HCT116 (cell line): ENCODE results near the gene TNS3.

Experiments used
- EZH2phosphoT487 ChIP-seq: fragments of 200-600 bp; IDR thresholded peaks from 2 replicates; pipeline ENCODE4 v1.6.1; 2018; ENCODE audit warnings: antibody characterized with exemption, borderline replicate concordance
- POLR2A ChIP-seq: IDR thresholded peaks from 2 replicates; pipeline ENCODE4 v1.7.0; 2011; ENCODE audit warnings: borderline replicate concordance; ENCODE audit not compliant: insufficient read depth, insufficient read length; ENCODE audit errors: extremely low read depth
- SIN3A ChIP-seq: IDR thresholded peaks from 2 replicates; pipeline ENCODE4 v1.6.1; 2012; ENCODE audit warnings: low read depth
- YY1 ChIP-seq: IDR thresholded peaks from 2 replicates; pipeline ENCODE4 v1.6.1; 2011; ENCODE audit warnings: low read length, low read depth, moderate library complexity, mild to moderate bottlenecking; ENCODE audit not compliant: insufficient replicate concordance; ENCODE audit errors: extremely low read depth
- TF ChIP-seq, protein P1 (sequence below), 3 experiments: fragments of 200-600 bp in 1 of 3; sonication (generic) in 1 of 3; IDR thresholded peaks in 2 of 3; conservative IDR thresholded peaks in 1 of 3; 2 replicates each; pipeline ENCODE4 v1.5.1; 2012 to 2017; ENCODE audit warnings: low read depth in 2 of 3, low read length in 2 of 3, antibody characterized with exemption in 1 of 3, borderline replicate concordance in 1 of 3, control low read depth in 1 of 3, mild to moderate bottlenecking in 1 of 3, mixed read lengths in 1 of 3, mixed run types in 1 of 3, moderate library complexity in 1 of 3; ENCODE audit not compliant: insufficient read depth in 1 of 3

DNA sequence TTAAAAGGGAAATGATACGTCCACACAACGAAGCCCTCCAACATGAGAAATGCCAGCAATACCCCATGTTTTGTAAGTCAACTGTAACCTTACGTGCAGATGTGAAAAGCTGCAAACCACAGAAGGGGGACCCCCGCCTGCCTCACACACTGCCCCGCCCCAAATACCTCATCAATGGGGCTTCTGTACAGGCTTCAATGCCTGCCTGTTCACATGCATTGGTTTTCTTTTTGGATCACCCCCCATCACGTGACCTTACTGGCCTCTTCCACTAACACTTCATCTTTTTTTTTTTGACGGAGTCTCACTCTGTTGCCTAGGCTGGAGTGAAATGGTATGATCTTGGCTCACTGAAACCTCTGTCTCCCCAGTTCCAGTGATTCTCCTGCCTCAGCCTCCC lies 224.0 kb downstream of the TNS3 start:
- TF ChIP-seq SIN3A: no peak
- TF ChIP-seq, protein P1, sequence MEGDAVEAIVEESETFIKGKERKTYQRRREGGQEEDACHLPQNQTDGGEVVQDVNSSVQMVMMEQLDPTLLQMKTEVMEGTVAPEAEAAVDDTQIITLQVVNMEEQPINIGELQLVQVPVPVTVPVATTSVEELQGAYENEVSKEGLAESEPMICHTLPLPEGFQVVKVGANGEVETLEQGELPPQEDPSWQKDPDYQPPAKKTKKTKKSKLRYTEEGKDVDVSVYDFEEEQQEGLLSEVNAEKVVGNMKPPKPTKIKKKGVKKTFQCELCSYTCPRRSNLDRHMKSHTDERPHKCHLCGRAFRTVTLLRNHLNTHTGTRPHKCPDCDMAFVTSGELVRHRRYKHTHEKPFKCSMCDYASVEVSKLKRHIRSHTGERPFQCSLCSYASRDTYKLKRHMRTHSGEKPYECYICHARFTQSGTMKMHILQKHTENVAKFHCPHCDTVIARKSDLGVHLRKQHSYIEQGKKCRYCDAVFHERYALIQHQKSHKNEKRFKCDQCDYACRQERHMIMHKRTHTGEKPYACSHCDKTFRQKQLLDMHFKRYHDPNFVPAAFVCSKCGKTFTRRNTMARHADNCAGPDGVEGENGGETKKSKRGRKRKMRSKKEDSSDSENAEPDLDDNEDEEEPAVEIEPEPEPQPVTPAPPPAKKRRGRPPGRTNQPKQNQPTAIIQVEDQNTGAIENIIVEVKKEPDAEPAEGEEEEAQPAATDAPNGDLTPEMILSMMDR (IDR thresholded peaks at IDR 0.05 in 2 of 3, conservative IDR thresholded peaks at IDR 0.05 in 1 of 3; ENCODE audit: borderline replicate concordance in 1 of 3, insufficient read depth in 1 of 3, low read depth in 2 of 3, low read length in 2 of 3): no peak
- no peak for TF ChIP-seq YY1
- no peak for TF ChIP-seq EZH2phosphoT487
- TF ChIP-seq POLR2A: no peak
